ENCODE results near the gene SMIM38.

Gene SMIM38

GRCh38 chr11:69155302-69156234 lies at the start of gene SMIM38:
Gene SMIM38 (plus strand): TSS chr11:69155935. CDS start chr11:69157847, 1,912 bp downstream.
- Histone ChIP-seq H3K27me3 (ENCODE audit: insufficient read depth, low read length) (no peaks in the 10 kb centered on the region), H3K36me3 (ENCODE audit: insufficient read depth, low read length) (no peaks in the 10 kb centered on the region), H3K27ac (ENCODE audit: low read depth, low read length) (no peak within 1 kb of the TSS), H2AFZ (ENCODE audit: low read length, unreplicated experiment) (no peak within 1 kb of the TSS), H3K4me3 (ENCODE audit: low read depth, low read length) (no peak within 1 kb of the TSS), H3K4me1 (ENCODE audit: control insufficient read depth, insufficient read depth, low read length, unreplicated experiment) (peaks cover 7% of the 10 kb centered on the region), H3K79me2 (ENCODE audit: control insufficient read depth, insufficient read depth, low read length, unreplicated experiment) (no peaks in the 10 kb centered on the region)

- Histone ChIP-seq H2AFZ (ENCODE audit: low read length, unreplicated experiment) (no peak overlapping the region), H3K4me1 (ENCODE audit: control insufficient read depth, insufficient read depth, low read length, unreplicated experiment) (no peaks in the 10 kb centered on the region), H3K36me3 (ENCODE audit: insufficient read depth, low read length) (no peaks in the 10 kb centered on the region), H3K27ac (ENCODE audit: low read depth, low read length) (no peak overlapping the region), H3K27me3 (ENCODE audit: insufficient read depth, low read length) (no peaks in the 10 kb centered on the region), H3K4me3 (ENCODE audit: low read depth, low read length) (no peak overlapping the region), H3K79me2 (ENCODE audit: control insufficient read depth, insufficient read depth, low read length, unreplicated experiment) (no peaks in the 10 kb centered on the region)
Observed at GRCh38 chr11:69106031-69106811, 49.5 kb upstream of the SMIM38 start.

- no peaks in the 10 kb centered on the region for H3K27me3 ChIP-seq (ENCODE audit: insufficient read depth, low read length)
- H3K79me2 ChIP-seq (ENCODE audit: control insufficient read depth, insufficient read depth, low read length, unreplicated experiment): no peaks in the 10 kb centered on the region
- H3K4me1 ChIP-seq (ENCODE audit: control insufficient read depth, insufficient read depth, low read length, unreplicated experiment): no peaks in the 10 kb centered on the region
- no peak overlapping the region for H2AFZ ChIP-seq (ENCODE audit: low read length, unreplicated experiment)
- H3K36me3 ChIP-seq (ENCODE audit: insufficient read depth, low read length): no peaks in the 10 kb centered on the region
- no peak overlapping the region for H3K4me3 ChIP-seq (ENCODE audit: low read depth, low read length)
- no peak overlapping the region for H3K27ac ChIP-seq (ENCODE audit: low read depth, low read length)
Observed at GRCh38 chr11:69107413-69107812, 48.3 kb upstream of the SMIM38 start.

GRCh38 chr11:69108030-69108429 lies 47.7 kb upstream of the SMIM38 start:
- Histone ChIP-seq H3K27ac (ENCODE audit: low read depth, low read length) (no peak overlapping the region), H3K4me1 (ENCODE audit: control insufficient read depth, insufficient read depth, low read length, unreplicated experiment) (no peaks in the 10 kb centered on the region), H2AFZ (ENCODE audit: low read length, unreplicated experiment) (no peak overlapping the region), H3K36me3 (ENCODE audit: insufficient read depth, low read length) (no peaks in the 10 kb centered on the region), H3K79me2 (ENCODE audit: control insufficient read depth, insufficient read depth, low read length, unreplicated experiment) (no peaks in the 10 kb centered on the region), H3K4me3 (ENCODE audit: low read depth, low read length) (no peak overlapping the region), H3K27me3 (ENCODE audit: insufficient read depth, low read length) (no peaks in the 10 kb centered on the region)

- Histone ChIP-seq H2AFZ (ENCODE audit: low read length, unreplicated experiment) (no peak overlapping the region), H3K27me3 (ENCODE audit: insufficient read depth, low read length) (no peaks in the 10 kb centered on the region), H3K27ac (ENCODE audit: low read depth, low read length) (no peak overlapping the region), H3K4me1 (ENCODE audit: control insufficient read depth, insufficient read depth, low read length, unreplicated experiment) (no peaks in the 10 kb centered on the region), H3K4me3 (ENCODE audit: low read depth, low read length) (no peak overlapping the region), H3K36me3 (ENCODE audit: insufficient read depth, low read length) (no peaks in the 10 kb centered on the region), H3K79me2 (ENCODE audit: control insufficient read depth, insufficient read depth, low read length, unreplicated experiment) (no peaks in the 10 kb centered on the region)
Observed at GRCh38 chr11:69108559-69108958, 47.2 kb upstream of the SMIM38 start.

GRCh38 chr11:69109101-69109500 lies 46.6 kb upstream of the SMIM38 start:
- H3K79me2 ChIP-seq (ENCODE audit: control insufficient read depth, insufficient read depth, low read length, unreplicated experiment): no peaks in the 10 kb centered on the region
- H3K27me3 ChIP-seq (ENCODE audit: insufficient read depth, low read length): no peaks in the 10 kb centered on the region
- H3K36me3 ChIP-seq (ENCODE audit: insufficient read depth, low read length): no peaks in the 10 kb centered on the region
- no peak overlapping the region for H2AFZ ChIP-seq (ENCODE audit: low read length, unreplicated experiment)
- H3K4me1 ChIP-seq (ENCODE audit: control insufficient read depth, insufficient read depth, low read length, unreplicated experiment): no peaks in the 10 kb centered on the region
- H3K4me3 ChIP-seq (ENCODE audit: low read depth, low read length): no peak overlapping the region
- no peak overlapping the region for H3K27ac ChIP-seq (ENCODE audit: low read depth, low read length)

- Histone ChIP-seq H3K79me2 (ENCODE audit: control insufficient read depth, insufficient read depth, low read length, unreplicated experiment) (no peaks in the 10 kb centered on the region), H3K36me3 (ENCODE audit: insufficient read depth, low read length) (no peaks in the 10 kb centered on the region), H2AFZ (ENCODE audit: low read length, unreplicated experiment) (no peak overlapping the region), H3K27ac (ENCODE audit: low read depth, low read length) (no peak overlapping the region), H3K4me3 (ENCODE audit: low read depth, low read length) (no peak overlapping the region), H3K4me1 (ENCODE audit: control insufficient read depth, insufficient read depth, low read length, unreplicated experiment) (no peaks in the 10 kb centered on the region), H3K27me3 (ENCODE audit: insufficient read depth, low read length) (no peaks in the 10 kb centered on the region)
Observed at GRCh38 chr11:69110451-69110850, 45.3 kb upstream of the SMIM38 start.

GRCh38 chr11:69111624-69112542 lies 43.9 kb upstream of the SMIM38 start:
- H3K79me2 ChIP-seq (ENCODE audit: control insufficient read depth, insufficient read depth, low read length, unreplicated experiment): no peaks in the 10 kb centered on the region
- no peak overlapping the region for H2AFZ ChIP-seq (ENCODE audit: low read length, unreplicated experiment)
- no peaks in the 10 kb centered on the region for H3K27me3 ChIP-seq (ENCODE audit: insufficient read depth, low read length)
- no peak overlapping the region for H3K4me3 ChIP-seq (ENCODE audit: low read depth, low read length)
- H3K27ac ChIP-seq (ENCODE audit: low read depth, low read length): no peak overlapping the region
- H3K36me3 ChIP-seq (ENCODE audit: insufficient read depth, low read length): no peaks in the 10 kb centered on the region
- no peaks in the 10 kb centered on the region for H3K4me1 ChIP-seq (ENCODE audit: control insufficient read depth, insufficient read depth, low read length, unreplicated experiment)

- H3K27me3 ChIP-seq (ENCODE audit: insufficient read depth, low read length): no peaks in the 10 kb centered on the region
Observed at GRCh38 chr11:69113226-69113625, 42.5 kb upstream of the SMIM38 start.

GRCh38 chr11:69113646-69114340 lies 41.9 kb upstream of the SMIM38 start:
- Histone ChIP-seq H3K27ac (ENCODE audit: low read depth, low read length) (no peak overlapping the region), H3K36me3 (ENCODE audit: insufficient read depth, low read length) (no peaks in the 10 kb centered on the region), H2AFZ (ENCODE audit: low read length, unreplicated experiment) (no peak overlapping the region), H3K4me1 (ENCODE audit: control insufficient read depth, insufficient read depth, low read length, unreplicated experiment) (no peaks in the 10 kb centered on the region), H3K4me3 (ENCODE audit: low read depth, low read length) (no peak overlapping the region), H3K27me3 (ENCODE audit: insufficient read depth, low read length) (no peaks in the 10 kb centered on the region), H3K79me2 (ENCODE audit: control insufficient read depth, insufficient read depth, low read length, unreplicated experiment) (no peaks in the 10 kb centered on the region)

More at GRCh38 chr11:69113226-69113625, 42.5 kb upstream of the SMIM38 start:
- Histone ChIP-seq H3K27ac (ENCODE audit: low read depth, low read length) (no peak overlapping the region), H3K4me3 (ENCODE audit: low read depth, low read length) (no peak overlapping the region), H3K4me1 (ENCODE audit: control insufficient read depth, insufficient read depth, low read length, unreplicated experiment) (no peaks in the 10 kb centered on the region), H3K79me2 (ENCODE audit: control insufficient read depth, insufficient read depth, low read length, unreplicated experiment) (no peaks in the 10 kb centered on the region), H3K36me3 (ENCODE audit: insufficient read depth, low read length) (no peaks in the 10 kb centered on the region), H2AFZ (ENCODE audit: low read length, unreplicated experiment) (no peak overlapping the region)
